ENCODE results near the gene CA6.
A peak's percentile ranks its signal among the peaks of the same experiment; 100 is the strongest.
"Not testable (repeated sequence)": the region's sequence is repeated elsewhere in the genome, so short reads cannot be mapped to it uniquely, and the experiment has no call there.

Gene CA6

GRCh38 chr1:9004031-9004699, 58.5 kb downstream of the CA6 start:
- no peak for DNase-seq

DNA sequence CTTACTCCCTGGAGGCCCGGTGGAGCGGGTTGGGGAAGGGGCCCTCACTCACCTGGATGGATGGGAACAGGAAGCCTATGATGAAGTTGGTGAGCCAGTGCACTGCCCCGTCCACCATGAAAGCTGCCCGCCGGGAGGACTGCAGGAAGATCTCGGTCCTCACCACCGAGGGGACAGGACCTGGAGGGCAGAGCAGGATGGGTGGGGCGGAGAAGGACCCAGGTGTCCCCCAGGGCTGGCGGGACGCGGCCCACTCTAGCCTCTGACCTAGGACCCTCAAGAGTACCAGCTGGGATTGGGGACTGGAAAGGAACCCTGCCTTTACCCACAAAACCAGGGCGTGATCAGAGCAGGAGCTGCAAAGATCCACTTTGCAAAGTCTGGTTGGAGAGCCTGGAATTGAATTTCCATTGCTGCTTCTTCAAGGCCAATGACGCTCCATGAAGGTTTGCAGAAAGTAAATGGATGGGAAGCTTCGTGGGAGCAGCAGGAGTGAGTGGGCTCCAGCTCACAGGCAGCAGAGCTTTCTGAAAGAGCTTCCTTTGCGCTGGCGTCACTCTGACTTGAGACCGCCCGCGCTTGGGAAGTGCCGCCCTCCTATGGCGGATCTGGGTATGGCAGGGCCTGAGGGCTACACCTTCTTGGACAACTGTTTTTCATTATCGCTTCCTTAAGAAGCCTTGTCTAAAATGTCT, 59.2 kb downstream of the CA6 start:
- DNase-seq = peak in 43 of 56 donors; percentile 3 to 74 (median 33)

DNA sequence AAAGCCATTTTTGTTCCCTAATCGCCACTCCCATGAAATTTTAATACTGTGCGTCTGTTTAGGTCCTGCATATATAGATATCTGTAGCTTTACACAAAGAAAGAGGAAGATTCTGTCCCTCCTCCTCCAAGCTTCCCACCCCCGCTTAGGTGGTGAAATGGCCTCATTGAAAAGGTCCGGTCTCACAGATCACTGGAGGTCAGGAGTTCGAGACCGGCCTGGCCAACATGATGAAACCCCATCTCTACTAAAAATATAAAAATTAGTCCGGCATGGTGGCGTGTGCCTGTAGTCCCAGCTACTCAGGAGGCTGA, 59.7 kb downstream of the CA6 start:
- DNase-seq = no peak

GRCh38 chr1:9006956-9007615, 61.4 kb downstream of the CA6 start:
- DNase-seq = no peak

DNA sequence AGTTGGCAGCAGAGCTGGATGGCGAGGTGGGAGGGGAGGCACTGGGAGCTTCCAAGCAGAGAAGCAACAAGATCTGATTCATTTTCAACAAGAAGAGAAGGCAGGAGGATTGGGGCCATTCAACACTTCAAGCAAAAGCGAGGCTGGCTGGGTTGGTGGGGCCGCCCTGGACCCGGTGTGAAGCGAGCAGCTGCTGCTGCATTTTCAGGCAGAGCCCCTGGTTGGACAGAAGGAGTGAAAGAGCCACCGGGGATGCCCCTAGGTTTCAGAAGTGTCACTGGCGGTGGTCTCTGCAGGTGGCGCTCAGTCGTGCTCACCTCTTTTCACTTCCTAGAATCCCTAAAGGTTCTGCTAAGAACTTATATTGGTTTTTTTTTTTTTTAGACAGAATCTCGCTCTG, 62.6 kb downstream of the CA6 start:
- no peak for DNase-seq

- DNase-seq = peak in 1 of 56 donors; percentile 6
Measured at GRCh38 chr1:9009438-9010370, 64.0 kb downstream of the CA6 start.

DNA sequence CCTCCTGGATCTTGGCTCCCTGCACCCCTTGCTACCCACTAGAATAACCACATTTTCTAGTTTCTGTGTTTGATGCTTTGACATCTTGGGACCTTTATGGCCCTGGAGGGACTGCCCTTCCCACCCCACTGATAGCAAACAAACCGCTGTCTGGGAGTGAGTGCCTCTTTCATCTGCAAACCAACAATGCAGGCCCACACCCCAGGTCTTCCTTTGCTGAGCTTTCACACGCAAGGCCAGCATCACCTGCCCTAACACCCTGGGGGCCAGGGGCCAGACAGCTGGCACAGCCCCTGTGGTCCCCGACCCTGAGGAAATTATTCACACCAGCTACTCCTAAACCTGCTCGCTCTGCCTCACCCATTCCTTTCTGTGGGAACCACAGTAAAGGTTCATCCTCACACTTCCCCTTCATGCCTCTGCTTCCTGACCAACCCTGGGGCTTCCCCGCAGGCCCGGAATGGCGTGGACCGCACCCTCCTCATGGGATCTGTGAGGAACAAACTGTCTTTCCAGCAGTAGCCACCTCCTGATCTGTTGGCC, 65.2 kb downstream of the CA6 start:
- DNase-seq = no peak

DNA sequence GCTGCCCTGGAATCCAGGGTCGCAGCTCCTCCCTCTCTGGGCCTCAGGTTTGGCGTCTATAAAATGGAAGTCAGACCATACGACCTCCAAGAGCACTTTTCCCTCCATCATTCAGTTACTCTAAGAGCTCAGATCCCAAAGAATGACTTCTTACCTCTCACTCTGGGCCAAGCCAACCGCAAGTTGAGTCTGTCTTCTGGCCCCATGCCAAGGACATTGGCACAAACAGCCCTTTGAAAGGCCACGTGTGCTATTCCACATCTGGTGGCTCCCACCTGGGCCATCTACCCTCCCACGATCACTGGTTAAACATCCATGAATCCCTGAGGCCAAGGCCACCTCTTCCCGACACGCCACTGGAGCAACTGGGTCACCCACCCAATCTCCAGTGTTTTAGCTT, 68.2 kb downstream of the CA6 start:
- DNase-seq = no peak

- DNase-seq = no peak
Measured at GRCh38 chr1:9014475-9015375, 69.1 kb downstream of the CA6 start.

DNA sequence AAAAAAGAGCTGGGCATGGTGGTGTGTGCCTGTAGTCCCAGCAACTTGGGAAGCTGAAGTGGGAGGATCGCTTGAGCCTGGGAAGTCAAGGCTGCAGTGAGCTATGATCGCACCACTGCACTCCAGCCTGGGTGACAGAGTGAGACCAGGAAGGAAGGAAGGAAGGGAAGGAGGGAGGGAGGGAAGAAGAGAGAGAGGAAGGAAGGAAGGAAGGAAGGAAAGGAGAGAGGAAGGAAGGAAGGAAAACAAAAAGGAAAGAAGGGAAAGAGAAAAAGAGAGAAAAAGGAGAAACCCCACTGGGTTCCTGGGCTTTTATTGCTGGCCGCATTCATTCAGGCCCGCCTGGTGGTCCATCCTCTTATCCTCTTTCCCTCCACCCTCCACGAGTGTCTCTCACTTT, 70.8 kb downstream of the CA6 start:
- DNase-seq = no peak

- DNase-seq = no peak
Measured at GRCh38 chr1:9018333-9018732, 72.7 kb downstream of the CA6 start.

DNA sequence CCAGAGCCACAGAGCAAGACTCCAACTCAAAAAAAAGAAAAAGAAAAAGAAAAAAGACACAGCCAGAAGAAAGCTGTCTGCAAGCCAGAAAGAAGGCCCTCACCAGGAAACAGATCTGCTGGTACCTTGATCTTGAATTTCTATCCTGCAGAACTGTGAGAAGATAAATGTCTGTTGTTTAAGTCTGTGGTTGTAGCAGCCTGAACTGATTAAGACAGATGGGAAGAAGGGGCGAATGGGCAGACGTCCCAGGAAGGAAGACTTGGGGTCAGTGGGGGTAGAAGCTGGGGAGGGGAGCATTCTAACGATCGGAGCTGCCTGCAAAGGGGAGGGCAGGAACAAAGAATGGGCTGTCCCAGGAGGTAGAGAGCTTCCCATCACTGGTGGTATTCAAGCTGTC, 74.2 kb downstream of the CA6 start:
- no peak for DNase-seq

- DNase-seq = no peak
Measured at GRCh38 chr1:9020305-9020704, 74.6 kb downstream of the CA6 start.

- not testable (repeated sequence) for DNase-seq
Measured at GRCh38 chr1:9022026-9022738, 76.5 kb downstream of the CA6 start.

- DNase-seq = no peak
Measured at GRCh38 chr1:9022773-9023172, 77.1 kb downstream of the CA6 start.
